Anterior cingulate cortex (tissue), 58 donors: Measurements from ENCODE around the gene KCNMB2.

ENCODE experiments used
- DNase-seq, 58 donors: peaks; one replicate each; lab custom pipeline; 2025; lab: John Stamatoyannopoulos, UW

Gene KCNMB2

GRCh38 chr3:178631950-178632349 lies 95.7 kb downstream of the KCNMB2 start:
- no peak for DNase-seq

GRCh38 chr3:178634975-178635374 lies 98.7 kb downstream of the KCNMB2 start:
- DNase-seq, result no peak

- no peak for DNase-seq
Observed at GRCh38 chr3:178637802-178638201, 101.6 kb downstream of the KCNMB2 start.

GRCh38 chr3:178645503-178645902 lies 109.3 kb downstream of the KCNMB2 start:
- DNase-seq, result no peak

- peak in 1 of 58 donors; percentile 1 for DNase-seq
Observed at GRCh38 chr3:178646186-178646862, 110.1 kb downstream of the KCNMB2 start.

GRCh38 chr3:178655488-178655887 lies 119.3 kb downstream of the KCNMB2 start:
- DNase-seq, result no peak

- no peak for DNase-seq
Observed at GRCh38 chr3:178658694-178659325, 122.6 kb downstream of the KCNMB2 start.

- no peak for DNase-seq
Observed at GRCh38 chr3:178663201-178663934, 127.1 kb downstream of the KCNMB2 start.

- DNase-seq, result no peak
Observed at GRCh38 chr3:178665747-178666146, 129.5 kb downstream of the KCNMB2 start.

- no peak for DNase-seq
Observed at GRCh38 chr3:178669022-178669601, 132.9 kb downstream of the KCNMB2 start.

GRCh38 chr3:178669758-178670157 lies 133.5 kb downstream of the KCNMB2 start:
- no peak for DNase-seq

GRCh38 chr3:178671377-178671776 lies 135.1 kb downstream of the KCNMB2 start:
- no peak for DNase-seq

GRCh38 chr3:178671791-178672190 lies 135.6 kb downstream of the KCNMB2 start:
- peak in 1 of 58 donors; percentile 11 for DNase-seq

GRCh38 chr3:178672275-178672674 lies 136.0 kb downstream of the KCNMB2 start:
- DNase-seq, result no peak

GRCh38 chr3:178673529-178673928 lies 137.3 kb downstream of the KCNMB2 start:
- no peak for DNase-seq

GRCh38 chr3:178676077-178676476 lies 139.8 kb downstream of the KCNMB2 start:
- DNase-seq, result no peak

- DNase-seq, result no peak
Observed at GRCh38 chr3:178676942-178677790, 140.9 kb downstream of the KCNMB2 start.

- DNase-seq, result no peak
Observed at GRCh38 chr3:178677961-178678360, 141.7 kb downstream of the KCNMB2 start.

- no peak for DNase-seq
Observed at GRCh38 chr3:178680037-178680436, 143.8 kb downstream of the KCNMB2 start.

GRCh38 chr3:178680489-178680888 lies 144.3 kb downstream of the KCNMB2 start:
- no peak for DNase-seq
